ENCODE data around the gene STAG1.

DNA sequence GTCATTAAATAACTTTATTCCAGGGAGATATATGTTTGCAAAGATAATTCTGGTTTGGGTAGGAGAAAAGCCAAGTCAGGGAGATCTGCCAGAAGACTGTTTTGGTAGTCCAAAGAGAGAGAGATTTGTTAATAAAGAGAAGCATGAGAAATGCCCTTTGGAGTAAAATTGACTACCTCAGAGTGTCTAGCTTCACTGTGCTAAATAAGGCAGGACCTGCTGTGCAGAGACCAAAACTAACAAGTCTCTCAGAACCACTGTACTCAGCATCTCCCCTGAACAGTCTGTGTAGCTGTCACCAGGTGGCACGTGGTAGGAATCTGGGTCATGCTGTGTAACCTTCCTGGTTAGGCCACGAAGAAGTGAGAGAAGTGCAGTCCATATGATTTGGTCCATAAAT lies 35.2 kb upstream of the STAG1 start:
- TF ChIP-seq, protein P1, sequence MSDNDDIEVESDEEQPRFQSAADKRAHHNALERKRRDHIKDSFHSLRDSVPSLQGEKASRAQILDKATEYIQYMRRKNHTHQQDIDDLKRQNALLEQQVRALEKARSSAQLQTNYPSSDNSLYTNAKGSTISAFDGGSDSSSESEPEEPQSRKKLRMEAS (IDR thresholded peaks at IDR 0.05): no peak
- no peak for TF ChIP-seq CTCF (IDR thresholded peaks at IDR 0.05)
- TF ChIP-seq POLR2A (IDR thresholded peaks at IDR 0.05; ENCODE audit: low read length): no peak
- TF ChIP-seq JUN (IDR thresholded peaks at IDR 0.05): no peak
- TF ChIP-seq CBX2 (IDR thresholded peaks at IDR 0.05; ENCODE audit: borderline replicate concordance, low read depth): no peak
- no peak for TF ChIP-seq EP300 (IDR thresholded peaks at IDR 0.05)
- TF ChIP-seq MYC (IDR thresholded peaks at IDR 0.05; ENCODE audit: borderline replicate concordance, low read length): no peak
